ENCODE data around the gene FBXL22. TPM values are rescaled to one million over a fixed set of nuclear protein-coding genes. Genes with fewer than 3 reads are reported as not detected.

The FBXL22 gene, protein sequence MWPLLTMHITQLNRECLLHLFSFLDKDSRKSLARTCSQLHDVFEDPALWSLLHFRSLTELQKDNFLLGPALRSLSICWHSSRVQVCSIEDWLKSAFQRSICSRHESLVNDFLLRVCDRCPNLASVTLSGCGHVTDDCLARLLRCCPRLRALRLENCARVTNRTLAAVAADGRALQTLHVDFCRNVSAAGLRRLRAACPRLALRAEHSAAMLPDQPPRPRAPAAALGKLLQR
- total RNA-seq = 0.15 and 0.17 TPM in 2 replicates

DNA sequence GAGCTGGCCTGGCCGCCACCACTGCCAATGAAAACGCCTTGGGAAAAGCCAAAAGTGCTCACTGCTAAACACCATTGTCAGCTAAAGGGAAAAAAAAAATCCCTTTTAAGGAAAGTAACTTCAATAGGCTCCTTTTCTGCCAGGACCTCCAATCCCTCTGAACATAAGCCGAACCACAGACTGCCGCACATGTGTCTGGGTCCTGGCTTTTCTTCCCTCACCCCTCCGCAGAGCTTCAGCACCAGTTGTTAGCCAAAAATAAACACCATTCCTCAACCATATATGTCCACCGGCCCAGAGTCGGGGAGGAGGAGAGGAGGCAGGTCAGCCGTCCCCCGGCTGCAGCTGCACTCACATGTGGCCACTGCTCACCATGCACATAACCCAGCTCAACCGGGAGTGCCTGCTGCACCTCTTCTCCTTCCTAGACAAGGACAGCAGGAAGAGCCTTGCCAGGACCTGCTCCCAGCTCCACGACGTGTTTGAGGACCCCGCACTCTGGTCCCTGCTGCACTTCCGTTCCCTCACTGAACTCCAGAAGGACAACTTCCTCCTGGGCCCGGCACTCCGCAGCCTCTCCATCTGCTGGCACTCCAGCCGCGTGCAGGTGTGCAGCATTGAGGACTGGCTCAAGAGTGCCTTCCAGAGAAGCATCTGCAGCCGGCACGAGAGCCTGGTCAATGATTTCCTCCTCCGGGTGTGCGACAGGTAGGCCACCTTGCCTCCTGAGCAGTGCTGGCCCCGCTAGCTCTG is at the start of gene FBXL22:
Gene FBXL22, plus strand, starts transcription at position 350 of the 753 bp plus-strand sequence. Its CDS starts 6 bp downstream, at position 356.

Other genes with a start within 250 kb of the FBXL22 start
- gene CA12, start 215.5 kb upstream of the FBXL22 start, total RNA-seq = 94.0 and 255 TPM in 2 replicates
- gene USP3, start 92.8 kb upstream of the FBXL22 start, total RNA-seq = 40.4 and 52.4 TPM in 2 replicates
- gene HERC1, start 236.6 kb downstream of the FBXL22 start, total RNA-seq = 98.5 and 109 TPM in 2 replicates

All from smooth muscle cell of trachea (primary cell).